ENCODE data around the gene WDR72. TPM values are rescaled to one million over a fixed set of nuclear protein-coding genes. Genes with fewer than 3 reads are reported as not detected.

Gene WDR72
- total and polyA plus RNA-seq, 4 donors = 6.1 to 55.4 (median 17.0) TPM

DNA sequence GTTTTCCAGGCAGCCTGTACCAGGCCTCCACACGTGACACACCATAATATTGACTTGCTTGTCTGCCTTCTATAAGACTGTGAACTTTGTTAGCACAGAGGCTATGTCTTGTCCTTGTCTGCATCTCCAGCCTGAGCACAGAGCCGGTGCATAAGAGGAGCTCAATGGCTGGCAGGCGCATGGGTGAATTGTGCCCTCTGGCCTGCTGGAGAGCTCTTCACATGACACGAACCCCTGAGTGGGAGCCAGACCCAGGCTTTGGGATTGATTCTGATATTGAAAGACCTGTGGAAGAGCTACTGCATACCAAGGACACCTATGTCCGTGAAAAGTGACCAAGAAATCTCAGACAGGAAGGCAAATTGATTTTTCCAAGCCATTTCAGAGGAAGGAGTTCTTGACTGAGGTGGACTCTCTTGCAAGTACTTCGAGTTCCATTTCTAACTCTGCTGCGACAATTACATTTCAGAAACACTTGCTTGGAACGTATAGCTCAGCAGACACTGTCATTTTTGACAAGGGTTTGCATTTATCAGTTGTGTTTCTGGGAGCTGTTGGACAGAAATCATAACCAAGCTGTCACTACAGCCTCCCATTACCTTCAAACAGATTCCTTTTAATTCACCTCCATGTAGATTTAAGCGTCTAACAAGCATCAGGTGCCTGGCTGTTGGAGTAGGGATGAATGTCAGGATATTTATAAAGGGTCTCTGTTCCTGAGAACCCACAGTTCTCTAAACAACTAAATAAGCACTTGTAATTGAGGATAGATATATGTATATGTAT, 281.3 kb downstream of the WDR72 start (continued):
- TF ChIP-seq, protein P1, sequence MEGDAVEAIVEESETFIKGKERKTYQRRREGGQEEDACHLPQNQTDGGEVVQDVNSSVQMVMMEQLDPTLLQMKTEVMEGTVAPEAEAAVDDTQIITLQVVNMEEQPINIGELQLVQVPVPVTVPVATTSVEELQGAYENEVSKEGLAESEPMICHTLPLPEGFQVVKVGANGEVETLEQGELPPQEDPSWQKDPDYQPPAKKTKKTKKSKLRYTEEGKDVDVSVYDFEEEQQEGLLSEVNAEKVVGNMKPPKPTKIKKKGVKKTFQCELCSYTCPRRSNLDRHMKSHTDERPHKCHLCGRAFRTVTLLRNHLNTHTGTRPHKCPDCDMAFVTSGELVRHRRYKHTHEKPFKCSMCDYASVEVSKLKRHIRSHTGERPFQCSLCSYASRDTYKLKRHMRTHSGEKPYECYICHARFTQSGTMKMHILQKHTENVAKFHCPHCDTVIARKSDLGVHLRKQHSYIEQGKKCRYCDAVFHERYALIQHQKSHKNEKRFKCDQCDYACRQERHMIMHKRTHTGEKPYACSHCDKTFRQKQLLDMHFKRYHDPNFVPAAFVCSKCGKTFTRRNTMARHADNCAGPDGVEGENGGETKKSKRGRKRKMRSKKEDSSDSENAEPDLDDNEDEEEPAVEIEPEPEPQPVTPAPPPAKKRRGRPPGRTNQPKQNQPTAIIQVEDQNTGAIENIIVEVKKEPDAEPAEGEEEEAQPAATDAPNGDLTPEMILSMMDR (IDR thresholded peaks at IDR 0.05; ENCODE audit: low read depth, low read length, missing input control) = no peak
- no peak for TF ChIP-seq RXRA (IDR thresholded peaks at IDR 0.05)
- TF ChIP-seq SP1 (IDR thresholded peaks at IDR 0.05) = no peak
- no peak for TF ChIP-seq JUND (IDR thresholded peaks at IDR 0.05)
- no peak for TF ChIP-seq HNF4G (IDR thresholded peaks at IDR 0.05)
- TF ChIP-seq TAF1 (conservative IDR thresholded peaks at IDR 0.05) = no peak

DNA sequence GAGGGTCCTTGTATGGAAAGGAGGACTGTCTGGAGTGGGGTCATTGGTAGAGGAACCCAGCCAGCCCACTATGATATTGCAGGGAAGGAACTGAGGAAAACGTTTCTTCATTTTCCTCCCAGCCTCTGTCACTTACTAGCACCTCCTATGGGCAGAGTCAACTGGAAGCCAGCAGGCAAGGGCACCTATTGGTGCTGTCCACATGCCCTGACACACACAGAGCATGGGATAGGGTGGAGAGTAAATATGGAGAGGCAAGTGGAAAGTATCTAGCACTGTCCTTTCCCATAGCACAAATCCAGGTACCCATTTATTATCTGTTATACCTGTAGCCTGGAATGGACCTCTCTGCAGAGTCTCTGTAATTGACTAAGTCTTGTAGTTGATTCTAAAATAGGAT, 285.6 kb downstream of the WDR72 start:
- no peaks in the 10 kb centered on the region for H3K36me3 ChIP-seq (ENCODE audit: control insufficient read depth in 4 of 4, insufficient read depth in 3 of 4, low read depth in 1 of 4, low read length in 3 of 4)
- no peak for DNase-seq (ENCODE audit: low spot score)
- 49% methylated on average over 1 of the region's 1 CpG for WGBS
- H3K4me1 ChIP-seq (ENCODE audit: control insufficient read depth in 4 of 4, insufficient read depth in 4 of 4, low read length in 3 of 4) = peaks cover 3 to 15% (median 9%) of the 10 kb centered on the region in 4 donors
- no peak overlapping the region for H3K4me3 ChIP-seq (ENCODE audit: low read depth in 1 of 3, low read length in 3 of 3)
- no peaks in the 10 kb centered on the region for H3K27me3 ChIP-seq (ENCODE audit: control insufficient read depth in 4 of 4, insufficient read depth in 4 of 4, low read length in 3 of 4)
- H3K27ac ChIP-seq (ENCODE audit: low read depth in 1 of 2, low read length in 2 of 2) = no peak overlapping the region
- H3K9me3 ChIP-seq (ENCODE audit: control insufficient read depth in 4 of 4, low read length in 3 of 4) = no peaks in the 10 kb centered on the region
- TF ChIP-seq JUND (IDR thresholded peaks at IDR 0.05) = no peak
- TF ChIP-seq, protein P2, sequence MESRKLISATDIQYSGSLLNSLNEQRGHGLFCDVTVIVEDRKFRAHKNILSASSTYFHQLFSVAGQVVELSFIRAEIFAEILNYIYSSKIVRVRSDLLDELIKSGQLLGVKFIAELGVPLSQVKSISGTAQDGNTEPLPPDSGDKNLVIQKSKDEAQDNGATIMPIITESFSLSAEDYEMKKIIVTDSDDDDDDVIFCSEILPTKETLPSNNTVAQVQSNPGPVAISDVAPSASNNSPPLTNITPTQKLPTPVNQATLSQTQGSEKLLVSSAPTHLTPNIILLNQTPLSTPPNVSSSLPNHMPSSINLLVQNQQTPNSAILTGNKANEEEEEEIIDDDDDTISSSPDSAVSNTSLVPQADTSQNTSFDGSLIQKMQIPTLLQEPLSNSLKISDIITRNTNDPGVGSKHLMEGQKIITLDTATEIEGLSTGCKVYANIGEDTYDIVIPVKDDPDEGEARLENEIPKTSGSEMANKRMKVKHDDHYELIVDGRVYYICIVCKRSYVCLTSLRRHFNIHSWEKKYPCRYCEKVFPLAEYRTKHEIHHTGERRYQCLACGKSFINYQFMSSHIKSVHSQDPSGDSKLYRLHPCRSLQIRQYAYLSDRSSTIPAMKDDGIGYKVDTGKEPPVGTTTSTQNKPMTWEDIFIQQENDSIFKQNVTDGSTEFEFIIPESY (IDR thresholded peaks at IDR 0.05) = no peak
- TF ChIP-seq NR2F2 (IDR thresholded peaks at IDR 0.05) = no peak
- TF ChIP-seq HNF4A (conservative IDR thresholded peaks at IDR 0.05) = no peak
- TF ChIP-seq, protein P3, sequence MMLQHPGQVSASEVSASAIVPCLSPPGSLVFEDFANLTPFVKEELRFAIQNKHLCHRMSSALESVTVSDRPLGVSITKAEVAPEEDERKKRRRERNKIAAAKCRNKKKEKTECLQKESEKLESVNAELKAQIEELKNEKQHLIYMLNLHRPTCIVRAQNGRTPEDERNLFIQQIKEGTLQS (IDR thresholded peaks at IDR 0.05) = no peak
- no peak overlapping the region for H3K9ac ChIP-seq (ENCODE audit: low read depth in 1 of 2, low read length in 2 of 2)

DNA sequence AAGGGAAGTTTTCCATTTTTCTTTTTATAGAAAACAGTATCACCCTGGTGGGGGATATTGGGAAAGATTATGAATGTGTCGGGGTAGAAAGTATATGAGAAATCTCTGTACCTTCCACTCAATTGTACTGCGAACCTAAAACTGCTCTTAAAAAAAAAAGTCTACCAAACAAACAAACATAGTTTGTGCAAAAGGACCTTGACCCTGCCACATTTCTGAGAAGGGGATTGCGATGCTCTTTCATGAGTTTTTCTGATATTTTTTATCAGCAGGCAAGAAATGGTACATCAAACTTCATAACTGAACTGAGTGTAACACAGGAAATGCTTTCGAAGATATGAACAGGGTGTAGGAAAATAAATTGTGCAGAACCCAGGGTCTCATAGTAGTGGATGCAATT, 286.0 kb downstream of the WDR72 start:
- Histone ChIP-seq H3K36me3 (ENCODE audit: control insufficient read depth in 4 of 4, insufficient read depth in 3 of 4, low read depth in 1 of 4, low read length in 3 of 4) (no peaks in the 10 kb centered on the region), H3K4me1 (ENCODE audit: control insufficient read depth in 4 of 4, insufficient read depth in 4 of 4, low read length in 3 of 4) (peaks cover 3 to 15% (median 9%) of the 10 kb centered on the region in 4 donors), H3K9ac (ENCODE audit: low read depth in 1 of 2, low read length in 2 of 2) (no peak overlapping the region), H3K9me3 (ENCODE audit: control insufficient read depth in 4 of 4, low read length in 3 of 4) (no peaks in the 10 kb centered on the region), H3K27me3 (ENCODE audit: control insufficient read depth in 4 of 4, insufficient read depth in 4 of 4, low read length in 3 of 4) (no peaks in the 10 kb centered on the region), H3K27ac (ENCODE audit: low read depth in 1 of 2, low read length in 2 of 2) (peak overlapping the region in 1 of 2 donors; percentile 5), H3K4me3 (ENCODE audit: low read depth in 1 of 3, low read length in 3 of 3) (no peak overlapping the region)
- DNase-seq (ENCODE audit: low spot score) = no peak
- 28% methylated on average over 4 of the region's 4 CpGs for WGBS
- TF ChIP-seq, protein P1 (IDR thresholded peaks at IDR 0.05; ENCODE audit: low read depth, low read length, missing input control) = no peak
- no peak for TF ChIP-seq JUND (IDR thresholded peaks at IDR 0.05)
- peak; percentile 61 to 71 for TF ChIP-seq HNF4A (conservative IDR thresholded peaks at IDR 0.05)
- peak; percentile 49 for TF ChIP-seq SP1 (IDR thresholded peaks at IDR 0.05)

All from liver (tissue), 9 donors.